HepG2 (cell line): Measurements from ENCODE around the gene DNPH1. TPM values are rescaled to one million over a fixed set of nuclear protein-coding genes. Genes with fewer than 3 reads are reported as not detected.

Experiments
- BCL6 ChIP-seq: IDR thresholded peaks from 2 replicates; pipeline ENCODE4 v1.6.1; 2016; ENCODE audit warnings: missing genetic modification reagents, missing compliant biosample characterization
- SIN3B ChIP-seq: fragments of 150-350 bp; IDR thresholded peaks from 2 replicates; pipeline ENCODE4 v1.6.1; 2014; ENCODE audit warnings: low read length
- STAT6 ChIP-seq: sonication (generic); formaldehyde crosslinking; IDR thresholded peaks from 2 replicates; pipeline ENCODE4 v1.4.0; 2020; ENCODE audit warnings: missing genetic modification reagents, mild to moderate bottlenecking, borderline replicate concordance
- TOPORS ChIP-seq: sonication (generic); formaldehyde crosslinking; IDR thresholded peaks from 2 replicates; pipeline ENCODE4 v1.8.0; 2023; ENCODE audit warnings: mild to moderate bottlenecking, missing genetic modification reagents
- ZBTB44 ChIP-seq: sonication (generic); formaldehyde crosslinking; IDR thresholded peaks from 2 replicates; pipeline ENCODE4 v1.4.0; 2020; ENCODE audit warnings: missing genetic modification reagents
- ZNF143 ChIP-seq: sonication (generic); formaldehyde crosslinking; IDR thresholded peaks from 2 replicates; pipeline ENCODE4 v1.4.0; 2020; ENCODE audit warnings: missing genetic modification reagents
- ZNF230 ChIP-seq: sonication (generic); formaldehyde crosslinking; IDR thresholded peaks from 2 replicates; pipeline ENCODE4 v1.4.0; 2020; ENCODE audit warnings: mild to moderate bottlenecking, missing genetic modification reagents
- ZNF333 ChIP-seq: sonication (generic); formaldehyde crosslinking; IDR thresholded peaks from 2 replicates; pipeline ENCODE4 v1.4.0; 2020; ENCODE audit warnings: mild to moderate bottlenecking, missing genetic modification reagents, borderline replicate concordance
- ZNF550 ChIP-seq: sonication (generic); formaldehyde crosslinking; IDR thresholded peaks from 2 replicates; pipeline ENCODE4 v1.4.0; 2020; ENCODE audit warnings: mild to moderate bottlenecking, missing genetic modification reagents, borderline replicate concordance
- ZNF597 ChIP-seq: sonication (generic); formaldehyde crosslinking; IDR thresholded peaks from 2 replicates; pipeline ENCODE4 v1.5.0; 2020; ENCODE audit warnings: missing genetic modification reagents
- ZNF792 ChIP-seq: IDR thresholded peaks from 2 replicates; pipeline ENCODE4 v1.6.1; 2016
- ZUFSP ChIP-seq: sonication (generic); formaldehyde crosslinking; IDR thresholded peaks from 2 replicates; pipeline ENCODE4 v1.9.0; 2021; ENCODE audit warnings: missing genetic modification reagents, mild to moderate bottlenecking, borderline replicate concordance
- polyA plus RNA-seq, 8 experiments: library from polyadenylated mRNA; depleted of rRNA in 3 of 8; stranded (reverse) in 7 of 8; unstranded in 1 of 8; fragments of >200 nt; fragmentation: Illumina TruSeq in 4 of 8; extraction: Trizol in 4 of 8; gene quantifications; 2 replicates each; pipeline versions ENCODE4 v1.2.1 to v1.2.3, GENCODE V29; 2011 to 2016; ENCODE audit warnings: low read depth in 4 of 8, missing spikeins in 1 of 8, mixed read lengths in 1 of 8; ENCODE audit not compliant: insufficient read depth in 1 of 8
- total RNA-seq, 5 experiments: library from RNA; depleted of rRNA; stranded (reverse); fragments of >200 nt; fragmentation: Illumina TruSeq; extraction: Trizol; gene quantifications; 2 replicates each; pipeline ENCODE4 v1.2.3, GENCODE V29; 2016; ENCODE audit warnings: low read depth in 1 of 5
- TF ChIP-seq, protein P1 (sequence below): sonication (generic); formaldehyde crosslinking; IDR thresholded peaks from 2 replicates; pipeline ENCODE4 v1.4.0; 2020; ENCODE audit warnings: low read depth, mild to moderate bottlenecking, missing genetic modification reagents
- TF ChIP-seq, protein P2 (sequence below): sonication (generic); formaldehyde crosslinking; IDR thresholded peaks from 2 replicates; pipeline ENCODE4 v1.4.0; 2020; ENCODE audit warnings: missing genetic modification reagents
- TF ChIP-seq, protein P3 (sequence below): sonication (generic); formaldehyde crosslinking; IDR thresholded peaks from 2 replicates; pipeline ENCODE4 v1.5.0; 2020; ENCODE audit warnings: mild to moderate bottlenecking, missing genetic modification reagents, borderline replicate concordance

The DNPH1 gene
- total and polyA plus RNA-seq, 2 of the 13 experiments (the other 11 are each of a cell fraction or from before 2014, with no cell fraction given): 56.5 to 75.1 TPM

GRCh38 chr6:43268355-43268700, 39.0 kb upstream of the DNPH1 start (continued):
- TF ChIP-seq ZNF597 (CRISPR knock-in tag) (no peak), BCL6 (no peak), ZNF792 (CRISPR knock-in tag) (no peak), ZNF550 (no peak), ZNF333 (no peak; the same call in 1 of the 2 replicates), ZNF230 (CRISPR knock-in tag) (no peak), ZUFSP (CRISPR knock-in tag) (no peak), STAT6 (CRISPR knock-in tag) (no peak), ZBTB44 (CRISPR knock-in tag) (no peak), ZNF143 (peak; percentile 58; the same call in 1 of the 2 replicates), TOPORS (CRISPR knock-in tag) (peak; percentile 8; the same call in 1 of the 2 replicates), SIN3B (no peak)
- TF ChIP-seq, protein P1, sequence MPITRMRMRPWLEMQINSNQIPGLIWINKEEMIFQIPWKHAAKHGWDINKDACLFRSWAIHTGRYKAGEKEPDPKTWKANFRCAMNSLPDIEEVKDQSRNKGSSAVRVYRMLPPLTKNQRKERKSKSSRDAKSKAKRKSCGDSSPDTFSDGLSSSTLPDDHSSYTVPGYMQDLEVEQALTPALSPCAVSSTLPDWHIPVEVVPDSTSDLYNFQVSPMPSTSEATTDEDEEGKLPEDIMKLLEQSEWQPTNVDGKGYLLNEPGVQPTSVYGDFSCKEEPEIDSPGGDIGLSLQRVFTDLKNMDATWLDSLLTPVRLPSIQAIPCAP (CRISPR knock-in tag): no peak
- TF ChIP-seq, protein P2, sequence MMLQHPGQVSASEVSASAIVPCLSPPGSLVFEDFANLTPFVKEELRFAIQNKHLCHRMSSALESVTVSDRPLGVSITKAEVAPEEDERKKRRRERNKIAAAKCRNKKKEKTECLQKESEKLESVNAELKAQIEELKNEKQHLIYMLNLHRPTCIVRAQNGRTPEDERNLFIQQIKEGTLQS (CRISPR knock-in tag): no peak; the same call in 1 of the 2 replicates
- TF ChIP-seq, protein P3, sequence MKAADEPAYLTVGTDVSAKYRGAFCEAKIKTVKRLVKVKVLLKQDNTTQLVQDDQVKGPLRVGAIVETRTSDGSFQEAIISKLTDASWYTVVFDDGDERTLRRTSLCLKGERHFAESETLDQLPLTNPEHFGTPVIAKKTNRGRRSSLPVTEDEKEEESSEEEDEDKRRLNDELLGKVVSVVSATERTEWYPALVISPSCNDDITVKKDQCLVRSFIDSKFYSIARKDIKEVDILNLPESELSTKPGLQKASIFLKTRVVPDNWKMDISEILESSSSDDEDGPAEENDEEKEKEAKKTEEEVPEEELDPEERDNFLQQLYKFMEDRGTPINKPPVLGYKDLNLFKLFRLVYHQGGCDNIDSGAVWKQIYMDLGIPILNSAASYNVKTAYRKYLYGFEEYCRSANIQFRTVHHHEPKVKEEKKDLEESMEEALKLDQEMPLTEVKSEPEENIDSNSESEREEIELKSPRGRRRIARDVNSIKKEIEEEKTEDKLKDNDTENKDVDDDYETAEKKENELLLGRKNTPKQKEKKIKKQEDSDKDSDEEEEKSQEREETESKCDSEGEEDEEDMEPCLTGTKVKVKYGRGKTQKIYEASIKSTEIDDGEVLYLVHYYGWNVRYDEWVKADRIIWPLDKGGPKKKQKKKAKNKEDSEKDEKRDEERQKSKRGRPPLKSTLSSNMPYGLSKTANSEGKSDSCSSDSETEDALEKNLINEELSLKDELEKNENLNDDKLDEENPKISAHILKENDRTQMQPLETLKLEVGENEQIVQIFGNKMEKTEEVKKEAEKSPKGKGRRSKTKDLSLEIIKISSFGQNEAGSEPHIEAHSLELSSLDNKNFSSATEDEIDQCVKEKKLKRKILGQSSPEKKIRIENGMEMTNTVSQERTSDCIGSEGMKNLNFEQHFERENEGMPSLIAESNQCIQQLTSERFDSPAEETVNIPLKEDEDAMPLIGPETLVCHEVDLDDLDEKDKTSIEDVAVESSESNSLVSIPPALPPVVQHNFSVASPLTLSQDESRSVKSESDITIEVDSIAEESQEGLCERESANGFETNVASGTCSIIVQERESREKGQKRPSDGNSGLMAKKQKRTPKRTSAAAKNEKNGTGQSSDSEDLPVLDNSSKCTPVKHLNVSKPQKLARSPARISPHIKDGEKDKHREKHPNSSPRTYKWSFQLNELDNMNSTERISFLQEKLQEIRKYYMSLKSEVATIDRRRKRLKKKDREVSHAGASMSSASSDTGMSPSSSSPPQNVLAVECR (CRISPR knock-in tag): no peak
